ENCODE measurements around the gene STX4.

The STX4 gene

GRCh38 chr16:31022544-31023251, 10.7 kb upstream of the STX4 start:
- DNase-seq, result no peak

GRCh38 chr16:31023252-31023602, 10.1 kb upstream of the STX4 start:
- DNase-seq, result no peak

GRCh38 chr16:31023627-31024226, 9.6 kb upstream of the STX4 start:
- DNase-seq, result no peak

- no peak for DNase-seq
Measured at GRCh38 chr16:31025339-31025738, 8.0 kb upstream of the STX4 start.

- DNase-seq, result no peak
Measured at GRCh38 chr16:31029272-31029671, 4.1 kb upstream of the STX4 start.

- DNase-seq, result no peak
Measured at GRCh38 chr16:31031276-31031675, 2.1 kb upstream of the STX4 start.

GRCh38 chr16:31033709-31034492, 543 bp downstream of the STX4 start:
- DNase-seq, result peak; percentile 12 to 26

GRCh38 chr16:31036691-31037090, 3.3 kb downstream of the STX4 start:
- DNase-seq, result no peak

GRCh38 chr16:31038993-31039392, 5.6 kb downstream of the STX4 start:
- DNase-seq, result no peak

GRCh38 chr16:31042866-31043265, 9.5 kb downstream of the STX4 start:
- no peak for DNase-seq

- no peak for DNase-seq
Measured at GRCh38 chr16:31043352-31043751, 10.0 kb downstream of the STX4 start.

- DNase-seq, result no peak
Measured at GRCh38 chr16:31043898-31044481, 10.6 kb downstream of the STX4 start.

GRCh38 chr16:31050280-31051030, 17.1 kb downstream of the STX4 start:
- DNase-seq, result no peak

GRCh38 chr16:31052114-31052513, 18.8 kb downstream of the STX4 start:
- no peak for DNase-seq

- no peak for DNase-seq
Measured at GRCh38 chr16:31055613-31056012, 22.3 kb downstream of the STX4 start.

- DNase-seq, result no peak
Measured at GRCh38 chr16:31061126-31061812, 27.9 kb downstream of the STX4 start.

GRCh38 chr16:31061813-31062440, 28.6 kb downstream of the STX4 start:
- no peak for DNase-seq

GRCh38 chr16:31063495-31063842, 30.1 kb downstream of the STX4 start:
- no peak for DNase-seq

- DNase-seq, result no peak
Measured at GRCh38 chr16:31063843-31064611, 30.7 kb downstream of the STX4 start.

- DNase-seq, result no peak
Measured at GRCh38 chr16:31064882-31065461, 31.6 kb downstream of the STX4 start.

GRCh38 chr16:31067342-31067741, 34.0 kb downstream of the STX4 start:
- no peak for DNase-seq

Data from NCI-H187 (cell line).